Thoracic aorta (tissue), 2 donors: Measurements from ENCODE around the gene PARD3. TPM values are rescaled to one million over a fixed set of nuclear protein-coding genes. Genes with fewer than 3 reads are reported as not detected.

ENCODE experiments used
- ATAC-seq: fragments of 150-250 bp; one replicate; pipeline ENCODE4 v1.8.0; 2017; ENCODE audit warnings: low read depth; ENCODE audit not compliant: insufficient number of reproducible peaks, low FRiP score
- DNase-seq: peaks from one replicate; pipeline ENCODE4 v3.0.0-alpha.2; 2020; ENCODE audit warnings: low spot score
- H3K27ac ChIP-seq, 2 donors: fragments of 200-600 bp; sonication (generic); 1 replicate in 1 of 2; 2 replicates in 1 of 2; pipeline ENCODE4 v1.5.1; 2016; ENCODE audit warnings: mild to moderate bottlenecking in 2 of 2, moderate library complexity in 2 of 2
- H3K27me3 ChIP-seq: fragments of 200-600 bp; sonication (generic); replicated peaks from 2 replicates; pipeline ENCODE4 v1.6.0; 2016; ENCODE audit warnings: mild to moderate bottlenecking; ENCODE audit not compliant: insufficient read depth
- H3K36me3 ChIP-seq: fragments of 200-600 bp; sonication (generic); one replicate; pipeline ENCODE4 v1.5.1; 2016
- H3K4me1 ChIP-seq, 2 donors: fragments of 200-600 bp; sonication (generic); 1 replicate in 1 of 2; 2 replicates in 1 of 2; pipeline versions ENCODE4 v1.5.1 to v1.6.0; 2016; ENCODE audit warnings: low read depth in 2 of 2, mild to moderate bottlenecking in 1 of 2; ENCODE audit not compliant: control insufficient read depth in 1 of 2
- H3K4me3 ChIP-seq: fragments of 200-600 bp; sonication (generic); 2 replicates; pipeline ENCODE4 v1.5.1; 2016; ENCODE audit warnings: mild to moderate bottlenecking
- H3K9me3 ChIP-seq: fragments of 200-600 bp; sonication (generic); 2 replicates; pipeline ENCODE4 v1.5.1; 2016
- CTCF ChIP-seq: fragments of 200-600 bp; sonication (generic); IDR thresholded peaks from one replicate; pipeline ENCODE4 v1.5.1; 2019; ENCODE audit warnings: antibody characterized with exemption
- total RNA-seq, 2 donors: library from RNA; depleted of rRNA; stranded (reverse); fragments of >200 nt; gene quantifications; one replicate each; pipeline versions ENCODE4 v1.1.0 to v1.2.3, GENCODE V29; 2016

PARD3 gene
- total RNA-seq, 2 donors from 2014 or later: 16.7 to 34.5 TPM

GRCh38 chr10:34719746-34720145, 95.3 kb downstream of the PARD3 start:
- no peak for ATAC-seq
- Histone ChIP-seq H3K4me1 (no peaks in the 10 kb centered on the region), H3K27me3 (no peaks in the 10 kb centered on the region)

GRCh38 chr10:34719328-34719727, 95.8 kb downstream of the PARD3 start:
- H3K27ac ChIP-seq: no peak overlapping the region
- DNase-seq (no peak), ATAC-seq (no peak)
- no peaks in the 10 kb centered on the region for H3K4me1 ChIP-seq
- no peak overlapping the region for H3K4me3 ChIP-seq
- no peaks in the 10 kb centered on the region for H3K36me3 ChIP-seq
- no peaks in the 10 kb centered on the region for H3K27me3 ChIP-seq
- no peaks in the 10 kb centered on the region for H3K9me3 ChIP-seq
- TF ChIP-seq CTCF: no peak

More at GRCh38 chr10:34719746-34720145, 95.3 kb downstream of the PARD3 start:
- no peak for DNase-seq
- H3K27ac ChIP-seq: no peak overlapping the region
- no peaks in the 10 kb centered on the region for H3K36me3 ChIP-seq
- H3K9me3 ChIP-seq: no peaks in the 10 kb centered on the region
- no peak overlapping the region for H3K4me3 ChIP-seq
- TF ChIP-seq CTCF: no peak

GRCh38 chr10:34717429-34717828, 97.7 kb downstream of the PARD3 start:
- no peak for TF ChIP-seq CTCF
- peaks cover 0 to 4% of the 10 kb centered on the region in 2 donors for H3K4me1 ChIP-seq
- ATAC-seq (no peak), DNase-seq (no peak)
- H3K27ac ChIP-seq: no peak overlapping the region
- H3K4me3 ChIP-seq: no peak overlapping the region
- no peaks in the 10 kb centered on the region for H3K9me3 ChIP-seq
- no peaks in the 10 kb centered on the region for H3K27me3 ChIP-seq
- no peaks in the 10 kb centered on the region for H3K36me3 ChIP-seq

- Histone ChIP-seq H3K4me1 (peaks cover 0 to 5% of the 10 kb centered on the region in 2 donors), H3K27ac (no peak overlapping the region), H3K27me3 (no peaks in the 10 kb centered on the region), H3K9me3 (no peaks in the 10 kb centered on the region), H3K4me3 (no peak overlapping the region), H3K36me3 (no peaks in the 10 kb centered on the region)
- no peak for ATAC-seq
- no peak for TF ChIP-seq CTCF
- no peak for DNase-seq
These were observed 98.1 kb downstream of the PARD3 start for GRCh38 chr10:34716958-34717357.

- Histone ChIP-seq H3K27ac (no peak overlapping the region), H3K9me3 (no peaks in the 10 kb centered on the region), H3K36me3 (no peaks in the 10 kb centered on the region), H3K27me3 (no peaks in the 10 kb centered on the region), H3K4me3 (no peak overlapping the region), H3K4me1 (peaks cover 0 to 12% of the 10 kb centered on the region in 2 donors)
- DNase-seq: no peak
- ATAC-seq: no peak
- no peak for TF ChIP-seq CTCF
These were observed 98.9 kb downstream of the PARD3 start for GRCh38 chr10:34716234-34716633.
